ENCODE measurements around the gene FAM240B. TPM values are rescaled to one million over a fixed set of nuclear protein-coding genes. Genes with fewer than 3 reads are reported as not detected.

FAM240B gene
- total and polyA plus RNA-seq, 4 experiments from 2014 or later, result not detected

GRCh38 chr9:38705917-38706316, 14.0 kb downstream of the FAM240B start:
- Mint-ChIP-seq H3K4me3 (no peak overlapping the region), H3K36me3 (no peaks in the 10 kb centered on the region), H3K27me3 (peaks cover 2 to 7% of the 10 kb centered on the region in 2 donors), H3K27ac (no peak overlapping the region), H3K4me1 (no peaks in the 10 kb centered on the region), H3K9me3 (peaks cover 0 to 1% (median 0%) of the 10 kb centered on the region in 8 donors)
- Histone ChIP-seq H3K4me1 (ENCODE audit: insufficient read depth, low read length) (no peaks in the 10 kb centered on the region), H3K27me3 (ENCODE audit: insufficient read depth, low read length) (no peaks in the 10 kb centered on the region), H3K36me3 (ENCODE audit: insufficient read depth, low read length) (no peaks in the 10 kb centered on the region), H3K9me3 (ENCODE audit: control insufficient read depth in 1 of 2, low read length in 2 of 2) (no peaks in the 10 kb centered on the region), H3K4me3 (ENCODE audit: low read length in 2 of 2) (no peak overlapping the region), H3K27ac (ENCODE audit: low read depth, low read length) (no peak overlapping the region)
- CTCF ChIA-PET (ENCODE audit: partially characterized antibody), result no interaction called here
- POLR2A ChIA-PET (ENCODE audit: partially characterized antibody), result no interaction called here
- DNase-seq, result no peak
- intact Hi-C loops (cut with micrococcal nuclease), result no loop called here

- Histone ChIP-seq H3K27ac (ENCODE audit: low read depth, low read length) (no peak overlapping the region), H3K27me3 (ENCODE audit: insufficient read depth, low read length) (no peaks in the 10 kb centered on the region), H3K4me3 (ENCODE audit: low read length in 2 of 2) (no peak overlapping the region), H3K4me1 (ENCODE audit: insufficient read depth, low read length) (no peaks in the 10 kb centered on the region), H3K36me3 (ENCODE audit: insufficient read depth, low read length) (no peaks in the 10 kb centered on the region), H3K9me3 (ENCODE audit: control insufficient read depth in 1 of 2, low read length in 2 of 2) (no peaks in the 10 kb centered on the region)
- no peaks in the 10 kb centered on the region for H3K4me1 Mint-ChIP-seq
- H3K4me3 Mint-ChIP-seq, result no peak overlapping the region
- no peaks in the 10 kb centered on the region for H3K36me3 Mint-ChIP-seq
- POLR2A ChIA-PET (ENCODE audit: partially characterized antibody), result no interaction called here
- H3K9me3 Mint-ChIP-seq, result peaks cover 0 to 1% (median 0%) of the 10 kb centered on the region in 8 donors
- intact Hi-C loops (cut with micrococcal nuclease), result no loop called here
- CTCF ChIA-PET (ENCODE audit: partially characterized antibody), result interaction anchor here (1.5 kb wide), 1 partner anchor 11 kb away, joined by 3 read pairs; no protein-coding TSS in a partner anchor
- H3K27ac Mint-ChIP-seq, result no peak overlapping the region
- DNase-seq, result no peak
- H3K27me3 Mint-ChIP-seq, result peaks cover 0 to 4% of the 10 kb centered on the region in 2 donors
Observed at GRCh38 chr9:38700695-38701094, 19.2 kb downstream of the FAM240B start.

- Mint-ChIP-seq H3K36me3 (no peaks in the 10 kb centered on the region), H3K27me3 (peaks cover 0 to 1% of the 10 kb centered on the region in 2 donors), H3K4me3 (no peak overlapping the region), H3K4me1 (no peaks in the 10 kb centered on the region), H3K27ac (no peak overlapping the region), H3K9me3 (peaks cover 0 to 1% (median 0%) of the 10 kb centered on the region in 8 donors)
- Histone ChIP-seq H3K36me3 (ENCODE audit: insufficient read depth, low read length) (no peaks in the 10 kb centered on the region), H3K27ac (ENCODE audit: low read depth, low read length) (no peak overlapping the region), H3K9me3 (ENCODE audit: control insufficient read depth in 1 of 2, low read length in 2 of 2) (no peaks in the 10 kb centered on the region), H3K27me3 (ENCODE audit: insufficient read depth, low read length) (no peaks in the 10 kb centered on the region), H3K4me1 (ENCODE audit: insufficient read depth, low read length) (no peaks in the 10 kb centered on the region), H3K4me3 (ENCODE audit: low read length in 2 of 2) (no peak overlapping the region)
- intact Hi-C loops (cut with micrococcal nuclease), result no loop called here
- DNase-seq, result no peak
- ChIA-PET POLR2A (ENCODE audit: partially characterized antibody) (no interaction called here), CTCF (ENCODE audit: partially characterized antibody) (interaction anchor here (1.5 kb wide), 1 partner anchor 13 kb away, joined by 3 read pairs; no protein-coding TSS in a partner anchor)
Observed at GRCh38 chr9:38699337-38699736, 20.6 kb downstream of the FAM240B start.

- H3K4me3 Mint-ChIP-seq, result no peak overlapping the region
- no peaks in the 10 kb centered on the region for H3K4me1 Mint-ChIP-seq
- H3K27me3 Mint-ChIP-seq, result peaks cover 0 to 3% of the 10 kb centered on the region in 2 donors
- H3K27ac ChIP-seq (ENCODE audit: low read depth, low read length), result no peak overlapping the region
- no peaks in the 10 kb centered on the region for H3K9me3 Mint-ChIP-seq
- no peak for DNase-seq
- no peaks in the 10 kb centered on the region for H3K36me3 Mint-ChIP-seq
- ChIA-PET POLR2A (ENCODE audit: partially characterized antibody) (no interaction called here), CTCF (ENCODE audit: partially characterized antibody) (interaction anchor here (0.9 kb wide), 1 partner anchor 9 kb away, joined by 3 read pairs; no protein-coding TSS in a partner anchor)
- no peaks in the 10 kb centered on the region for H3K9me3 ChIP-seq (ENCODE audit: control insufficient read depth in 1 of 2, low read length in 2 of 2)
- H3K27me3 ChIP-seq (ENCODE audit: insufficient read depth, low read length), result no peaks in the 10 kb centered on the region
- H3K36me3 ChIP-seq (ENCODE audit: insufficient read depth, low read length), result no peaks in the 10 kb centered on the region
- intact Hi-C loops (cut with micrococcal nuclease), result no loop called here
- no peak overlapping the region for H3K4me3 ChIP-seq (ENCODE audit: low read length in 2 of 2)
- no peaks in the 10 kb centered on the region for H3K4me1 ChIP-seq (ENCODE audit: insufficient read depth, low read length)
- H3K27ac Mint-ChIP-seq, result no peak overlapping the region
Observed at GRCh38 chr9:38697776-38698300, 22.1 kb downstream of the FAM240B start.

GRCh38 chr9:38696999-38697398, 22.9 kb downstream of the FAM240B start:
- Mint-ChIP-seq H3K27me3 (peaks cover 0 to 3% of the 10 kb centered on the region in 2 donors), H3K36me3 (no peaks in the 10 kb centered on the region), H3K4me1 (no peaks in the 10 kb centered on the region), H3K4me3 (no peak overlapping the region), H3K27ac (no peak overlapping the region), H3K9me3 (no peaks in the 10 kb centered on the region)
- no peak for DNase-seq
- Histone ChIP-seq H3K4me1 (ENCODE audit: insufficient read depth, low read length) (no peaks in the 10 kb centered on the region), H3K36me3 (ENCODE audit: insufficient read depth, low read length) (no peaks in the 10 kb centered on the region), H3K27ac (ENCODE audit: low read depth, low read length) (no peak overlapping the region), H3K9me3 (ENCODE audit: control insufficient read depth in 1 of 2, low read length in 2 of 2) (no peaks in the 10 kb centered on the region), H3K4me3 (ENCODE audit: low read length in 2 of 2) (no peak overlapping the region), H3K27me3 (ENCODE audit: insufficient read depth, low read length) (no peaks in the 10 kb centered on the region)
- ChIA-PET POLR2A (ENCODE audit: partially characterized antibody) (no interaction called here), CTCF (ENCODE audit: partially characterized antibody) (no interaction called here)
- intact Hi-C loops (cut with micrococcal nuclease), result no loop called here

GRCh38 chr9:38694676-38695075, 25.3 kb downstream of the FAM240B start:
- Mint-ChIP-seq H3K9me3 (no peaks in the 10 kb centered on the region), H3K36me3 (no peaks in the 10 kb centered on the region), H3K27me3 (peaks cover 0 to 3% of the 10 kb centered on the region in 2 donors), H3K4me1 (no peaks in the 10 kb centered on the region), H3K4me3 (no peak overlapping the region), H3K27ac (no peak overlapping the region)
- POLR2A ChIA-PET (ENCODE audit: partially characterized antibody), result no interaction called here
- H3K27me3 ChIP-seq (ENCODE audit: insufficient read depth, low read length), result no peaks in the 10 kb centered on the region
- no peak overlapping the region for H3K27ac ChIP-seq (ENCODE audit: low read depth, low read length)
- DNase-seq, result no peak
- no peaks in the 10 kb centered on the region for H3K9me3 ChIP-seq (ENCODE audit: control insufficient read depth in 1 of 2, low read length in 2 of 2)
- intact Hi-C loops (cut with micrococcal nuclease), result no loop called here
- H3K36me3 ChIP-seq (ENCODE audit: insufficient read depth, low read length), result no peaks in the 10 kb centered on the region
- CTCF ChIA-PET (ENCODE audit: partially characterized antibody), result no interaction called here
- H3K4me1 ChIP-seq (ENCODE audit: insufficient read depth, low read length), result no peaks in the 10 kb centered on the region
- H3K4me3 ChIP-seq (ENCODE audit: low read length in 2 of 2), result no peak overlapping the region

- Histone ChIP-seq H3K27me3 (ENCODE audit: insufficient read depth, low read length) (no peaks in the 10 kb centered on the region), H3K9me3 (ENCODE audit: control insufficient read depth in 1 of 2, low read length in 2 of 2) (no peaks in the 10 kb centered on the region), H3K27ac (ENCODE audit: low read depth, low read length) (no peak overlapping the region), H3K4me1 (ENCODE audit: insufficient read depth, low read length) (no peaks in the 10 kb centered on the region), H3K4me3 (ENCODE audit: low read length in 2 of 2) (no peak overlapping the region), H3K36me3 (ENCODE audit: insufficient read depth, low read length) (no peaks in the 10 kb centered on the region)
- H3K4me3 Mint-ChIP-seq, result no peak overlapping the region
- ChIA-PET CTCF (ENCODE audit: partially characterized antibody) (no interaction called here), POLR2A (ENCODE audit: partially characterized antibody) (no interaction called here)
- no peak for DNase-seq
- no peaks in the 10 kb centered on the region for H3K9me3 Mint-ChIP-seq
- no peak overlapping the region for H3K27ac Mint-ChIP-seq
- no peaks in the 10 kb centered on the region for H3K36me3 Mint-ChIP-seq
- H3K4me1 Mint-ChIP-seq, result no peaks in the 10 kb centered on the region
- peaks cover 3 to 4% of the 10 kb centered on the region in 2 donors for H3K27me3 Mint-ChIP-seq
- intact Hi-C loops (cut with micrococcal nuclease), result no loop called here
Observed at GRCh38 chr9:38692707-38693106, 27.2 kb downstream of the FAM240B start.

GRCh38 chr9:38690574-38690973, 29.4 kb downstream of the FAM240B start:
- no peaks in the 10 kb centered on the region for H3K9me3 ChIP-seq (ENCODE audit: control insufficient read depth in 1 of 2, low read length in 2 of 2)
- peaks cover 0 to 2% (median 0%) of the 10 kb centered on the region in 4 donors for H3K4me1 Mint-ChIP-seq
- no peaks in the 10 kb centered on the region for H3K36me3 Mint-ChIP-seq
- H3K4me3 Mint-ChIP-seq, result no peak overlapping the region
- H3K4me1 ChIP-seq (ENCODE audit: insufficient read depth, low read length), result no peaks in the 10 kb centered on the region
- H3K27me3 ChIP-seq (ENCODE audit: insufficient read depth, low read length), result no peaks in the 10 kb centered on the region
- CTCF ChIA-PET (ENCODE audit: partially characterized antibody), result no interaction called here
- POLR2A ChIA-PET (ENCODE audit: partially characterized antibody), result no interaction called here
- intact Hi-C loops (cut with micrococcal nuclease), result no loop called here
- H3K9me3 Mint-ChIP-seq, result no peaks in the 10 kb centered on the region
- H3K27ac ChIP-seq (ENCODE audit: low read depth, low read length), result no peak overlapping the region
- H3K4me3 ChIP-seq (ENCODE audit: low read length in 2 of 2), result no peak overlapping the region
- H3K27ac Mint-ChIP-seq, result no peak overlapping the region
- DNase-seq, result no peak
- H3K36me3 ChIP-seq (ENCODE audit: insufficient read depth, low read length), result no peaks in the 10 kb centered on the region
- peaks cover 4 to 6% of the 10 kb centered on the region in 2 donors for H3K27me3 Mint-ChIP-seq

Data from CD4-positive, alpha-beta memory T cell (primary cell).